ENCODE results near the gene CUL9.

DNA sequence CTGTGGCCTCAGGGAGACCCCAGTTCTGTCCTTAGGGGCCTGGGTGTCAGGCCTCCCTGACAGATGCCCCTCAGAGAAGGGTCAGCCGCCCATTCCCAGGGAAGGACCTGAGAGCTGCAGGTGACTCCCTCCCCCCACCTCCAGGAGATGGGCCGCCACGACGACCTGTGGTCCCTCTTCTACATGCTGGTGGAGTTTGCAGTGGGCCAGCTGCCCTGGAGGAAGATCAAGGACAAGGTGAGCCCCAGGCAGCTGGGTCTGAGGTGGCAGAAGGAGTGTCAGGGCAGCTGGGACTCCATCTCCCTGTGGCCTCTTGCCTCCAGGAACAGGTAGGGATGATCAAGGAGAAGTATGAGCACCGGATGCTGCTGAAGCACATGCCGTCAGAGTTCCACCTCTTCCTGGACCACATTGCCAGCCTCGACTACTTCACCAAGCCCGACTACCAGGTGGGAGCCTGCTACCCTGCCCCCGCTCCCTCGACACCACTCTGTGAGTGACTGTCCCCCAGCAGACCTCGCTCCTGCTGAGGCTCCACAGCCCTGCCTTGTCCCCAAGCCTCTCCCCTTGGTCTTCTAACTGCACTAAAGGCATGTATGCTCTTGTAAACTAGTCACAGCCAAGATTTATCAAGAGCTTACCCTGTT, 73.5 kb downstream of the CUL9 start:
- TF ChIP-seq, protein P1, sequence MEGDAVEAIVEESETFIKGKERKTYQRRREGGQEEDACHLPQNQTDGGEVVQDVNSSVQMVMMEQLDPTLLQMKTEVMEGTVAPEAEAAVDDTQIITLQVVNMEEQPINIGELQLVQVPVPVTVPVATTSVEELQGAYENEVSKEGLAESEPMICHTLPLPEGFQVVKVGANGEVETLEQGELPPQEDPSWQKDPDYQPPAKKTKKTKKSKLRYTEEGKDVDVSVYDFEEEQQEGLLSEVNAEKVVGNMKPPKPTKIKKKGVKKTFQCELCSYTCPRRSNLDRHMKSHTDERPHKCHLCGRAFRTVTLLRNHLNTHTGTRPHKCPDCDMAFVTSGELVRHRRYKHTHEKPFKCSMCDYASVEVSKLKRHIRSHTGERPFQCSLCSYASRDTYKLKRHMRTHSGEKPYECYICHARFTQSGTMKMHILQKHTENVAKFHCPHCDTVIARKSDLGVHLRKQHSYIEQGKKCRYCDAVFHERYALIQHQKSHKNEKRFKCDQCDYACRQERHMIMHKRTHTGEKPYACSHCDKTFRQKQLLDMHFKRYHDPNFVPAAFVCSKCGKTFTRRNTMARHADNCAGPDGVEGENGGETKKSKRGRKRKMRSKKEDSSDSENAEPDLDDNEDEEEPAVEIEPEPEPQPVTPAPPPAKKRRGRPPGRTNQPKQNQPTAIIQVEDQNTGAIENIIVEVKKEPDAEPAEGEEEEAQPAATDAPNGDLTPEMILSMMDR (IDR thresholded peaks at IDR 0.05): no peak
- no peak for TF ChIP-seq POLR2A (IDR thresholded peaks at IDR 0.05)
